Stimulated activated naive CD4-positive, alpha-beta T cell treated with Interleukin-2 at 50 U/mL for 16 hours (primary cell): ENCODE data around the gene NR6A1.

ENCODE experiments used
- DNase-seq: peaks from one replicate; lab custom pipeline; 2025; lab: John Stamatoyannopoulos, UW

Gene NR6A1

DNA sequence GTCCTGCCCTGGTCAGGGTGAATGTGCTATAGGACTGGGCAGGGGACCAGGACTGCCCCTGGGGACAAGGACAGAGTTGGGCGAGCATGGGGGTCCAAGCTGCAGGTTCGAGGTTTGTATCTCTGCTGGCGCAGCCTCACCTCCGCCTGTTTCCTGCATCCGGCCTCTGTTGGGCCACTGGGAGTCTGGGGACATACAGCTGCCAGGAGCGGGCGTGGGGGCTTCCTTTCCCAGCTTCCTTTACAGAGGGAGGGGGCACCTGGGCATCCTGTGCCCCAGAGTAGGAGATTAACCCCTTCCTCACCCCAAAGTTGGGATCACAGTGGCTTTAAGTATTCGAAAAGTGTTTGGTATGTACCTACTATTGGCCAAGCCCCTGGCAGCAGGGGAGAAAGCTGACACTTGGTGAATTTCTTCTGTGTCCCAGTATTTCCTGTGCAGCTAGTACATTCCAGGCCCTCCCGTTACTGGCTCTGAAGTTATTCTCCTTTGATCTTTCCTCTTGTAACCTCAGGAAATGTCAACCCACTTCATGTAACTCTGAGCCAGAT lies 24.8 kb upstream of the NR6A1 start:
- no peak for DNase-seq

DNA sequence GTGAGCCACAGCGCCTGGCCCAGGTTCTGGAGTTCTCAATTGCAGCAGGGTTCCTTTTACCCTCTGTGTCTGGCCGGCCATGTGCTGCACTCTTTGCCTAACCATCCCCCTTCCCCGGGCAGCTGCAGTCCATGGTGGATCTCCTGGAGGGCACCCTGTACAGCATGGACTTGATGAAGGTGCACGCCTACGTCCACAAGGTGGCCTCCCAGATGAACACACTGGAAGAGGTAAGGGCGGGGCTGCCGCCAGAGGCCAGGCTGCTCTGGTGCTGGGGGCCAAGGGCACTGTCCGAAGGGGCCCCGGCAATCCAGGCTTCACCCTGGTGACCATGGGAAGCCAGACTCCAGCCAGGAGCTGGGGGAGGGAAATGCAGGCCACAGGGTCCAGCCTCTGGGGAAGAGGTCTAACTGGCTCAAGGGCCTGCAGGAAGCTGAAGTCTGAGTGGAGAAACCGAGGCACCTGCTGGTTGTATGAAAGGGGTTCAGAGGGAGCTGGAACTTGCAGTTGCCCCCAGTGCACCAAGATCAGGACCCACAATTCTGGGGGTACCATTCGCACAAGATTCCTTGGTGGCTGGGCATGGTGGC lies 23.9 kb upstream of the NR6A1 start:
- DNase-seq, result no peak

DNA sequence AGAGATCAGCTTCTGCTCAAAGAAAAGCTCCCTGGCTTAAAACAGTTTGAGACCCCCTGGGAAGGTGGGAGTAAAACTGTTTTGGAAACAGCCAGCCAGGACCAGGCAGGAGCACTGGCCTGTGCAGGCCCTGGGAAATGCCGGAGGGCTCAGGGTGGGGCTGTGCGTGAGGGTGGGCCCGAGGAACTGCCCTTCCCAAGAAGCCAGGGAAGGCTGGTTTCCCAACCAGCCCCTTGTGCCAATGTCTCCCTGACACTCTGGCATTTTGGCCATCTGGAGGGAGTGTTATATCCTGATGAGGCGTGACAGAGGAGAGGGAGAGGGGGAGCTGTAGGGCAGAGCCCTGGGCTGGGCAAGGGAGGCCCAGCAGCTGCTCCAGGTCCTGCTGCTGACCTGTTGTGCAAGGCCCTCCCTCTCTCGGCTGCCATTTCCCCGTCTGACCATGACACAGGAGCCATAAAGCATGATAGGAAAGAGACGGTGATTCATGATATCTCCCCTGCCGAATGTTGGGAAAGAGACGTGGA lies 22.0 kb upstream of the NR6A1 start:
- no peak for DNase-seq

DNA sequence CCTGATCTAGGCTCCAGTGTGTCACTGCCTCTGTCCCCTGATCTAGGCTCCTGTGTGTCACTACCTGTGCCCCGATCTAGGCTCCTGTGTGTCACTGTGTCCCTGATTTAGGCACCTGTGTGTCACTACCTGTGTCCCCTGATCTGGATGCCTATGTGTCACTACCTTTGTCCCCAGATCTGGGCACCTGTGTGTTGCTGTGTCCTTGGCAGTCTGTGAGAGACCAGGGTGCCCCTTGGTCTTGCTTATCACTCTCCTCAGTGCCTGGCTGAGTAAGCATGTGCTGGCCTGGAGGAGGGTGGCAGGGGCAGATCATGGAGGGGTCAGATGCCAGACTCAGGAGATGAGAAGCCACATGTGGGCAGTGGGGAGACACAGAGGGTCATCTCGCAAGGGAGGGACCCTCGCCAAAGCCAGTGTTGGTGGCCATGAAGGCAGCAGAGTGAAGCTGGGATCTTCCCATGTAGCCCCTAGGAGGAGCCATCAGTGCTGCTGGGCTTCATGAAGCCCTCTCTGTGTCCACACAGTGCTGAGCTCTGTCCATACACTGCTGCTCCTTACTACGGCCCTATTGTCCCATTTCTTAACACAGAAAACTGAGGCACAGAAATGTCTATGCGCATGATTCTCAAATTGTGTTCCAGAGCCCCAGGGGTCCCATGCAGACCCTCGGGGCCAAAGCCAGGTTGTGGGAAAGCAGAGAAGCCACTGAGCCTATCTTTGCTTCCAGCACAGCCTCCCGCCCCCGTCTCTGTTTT lies 21.3 kb upstream of the NR6A1 start:
- no peak for DNase-seq

DNA sequence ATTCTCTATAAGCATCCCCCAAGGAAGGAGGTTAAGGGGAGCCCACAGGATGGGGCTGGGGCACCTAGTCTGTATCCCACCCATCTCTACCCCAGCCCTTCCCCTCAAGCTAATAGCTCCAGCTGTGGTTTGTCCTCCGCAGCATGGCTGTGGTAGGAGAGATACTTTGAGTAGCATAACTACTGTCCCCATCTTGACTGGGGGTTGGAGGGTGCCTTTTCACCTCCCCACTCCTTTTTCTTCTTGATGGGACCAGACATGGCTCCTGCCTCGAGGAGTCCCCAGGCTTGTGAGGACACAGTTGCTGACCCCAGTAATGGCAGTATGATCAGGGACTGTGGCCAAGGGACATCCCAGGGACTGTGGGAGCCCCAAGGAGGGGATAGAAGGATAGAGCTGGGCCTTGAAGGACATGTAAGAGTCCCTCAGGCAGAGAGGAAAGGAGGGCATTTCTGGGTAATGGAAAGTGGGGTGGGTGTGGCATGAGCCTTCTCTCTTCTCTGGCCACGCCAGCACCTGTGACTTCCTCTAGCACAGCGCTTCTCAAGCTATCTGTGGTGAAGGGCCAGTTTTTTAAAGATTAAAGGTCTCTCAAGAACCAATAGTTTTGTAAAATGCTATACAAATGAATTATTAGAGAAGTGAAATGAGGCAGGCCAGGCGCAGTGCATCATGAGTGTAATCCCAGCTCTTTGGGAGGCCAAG lies 19.8 kb upstream of the NR6A1 start:
- no peak for DNase-seq

DNA sequence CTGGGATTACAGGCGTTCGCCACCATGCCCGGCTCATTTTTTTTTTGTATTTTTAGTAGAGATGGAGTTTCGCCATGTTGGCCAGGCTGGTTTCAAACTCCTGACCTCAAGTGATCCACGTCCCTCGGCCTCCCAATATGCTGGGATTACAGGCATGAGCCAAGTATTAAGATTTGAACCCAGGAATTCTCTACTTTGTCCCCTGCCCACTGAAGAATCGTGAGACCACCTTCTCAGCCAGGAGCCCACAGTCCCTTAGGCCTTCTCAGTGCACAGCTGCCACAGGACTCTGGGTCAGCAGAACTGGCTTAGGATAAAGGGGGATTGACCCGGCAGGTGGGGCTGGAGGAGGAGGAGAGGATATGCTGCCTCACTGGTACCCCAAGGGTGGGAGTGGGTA lies 19.2 kb upstream of the NR6A1 start:
- no peak for DNase-seq

DNA sequence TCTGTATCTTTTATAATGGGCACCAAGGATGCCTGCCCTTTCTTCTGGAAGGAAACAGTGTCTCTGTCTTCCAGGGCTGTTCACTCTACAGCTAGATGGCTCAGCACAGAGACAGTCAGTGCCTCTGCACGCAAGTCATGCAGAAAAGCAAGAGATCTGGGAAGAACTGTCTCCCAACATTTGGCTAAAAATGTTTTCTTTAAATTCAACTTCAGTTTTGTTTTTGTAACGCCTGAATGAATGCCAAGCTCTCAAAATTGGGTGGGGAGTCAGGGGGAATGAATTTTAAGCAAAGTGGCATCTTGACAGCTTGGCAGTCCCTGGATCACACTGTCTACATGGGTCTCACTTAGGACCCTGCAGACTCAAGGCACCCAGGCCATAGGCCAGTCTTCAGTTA lies 18.4 kb upstream of the NR6A1 start:
- DNase-seq, result no peak

DNA sequence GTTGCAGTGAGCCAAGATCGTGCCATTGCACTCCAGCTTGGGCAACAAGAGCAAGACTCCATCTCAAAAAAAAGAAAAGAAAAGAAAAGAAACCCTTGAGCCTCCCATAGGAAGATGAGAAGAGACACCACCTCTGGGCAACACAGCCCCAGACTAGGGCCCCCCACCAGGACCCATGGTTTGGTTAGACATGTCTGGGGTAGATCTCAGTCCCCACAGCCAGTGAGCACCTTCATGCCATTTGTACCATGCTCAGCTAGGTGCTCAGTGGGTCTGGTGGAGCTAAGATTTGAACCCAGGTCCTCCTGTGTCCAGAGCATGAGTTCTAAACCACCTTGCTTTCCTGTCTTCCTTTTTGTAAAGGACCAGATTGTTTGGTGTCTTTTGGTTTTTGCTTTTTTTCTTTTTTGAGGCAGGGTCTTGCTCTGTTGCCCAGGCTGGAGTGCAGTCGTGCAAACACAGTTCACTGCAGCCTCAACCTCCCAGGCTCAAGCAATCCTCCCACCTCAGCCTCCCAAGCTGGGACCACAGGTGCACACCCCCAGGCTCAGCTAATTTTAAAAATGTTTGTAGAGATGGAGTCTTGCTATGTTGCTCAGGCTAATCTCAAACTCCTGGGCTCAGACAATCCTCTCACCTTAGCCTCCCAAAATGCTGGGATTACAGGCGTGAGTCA lies 17.6 kb upstream of the NR6A1 start:
- no peak for DNase-seq

DNA sequence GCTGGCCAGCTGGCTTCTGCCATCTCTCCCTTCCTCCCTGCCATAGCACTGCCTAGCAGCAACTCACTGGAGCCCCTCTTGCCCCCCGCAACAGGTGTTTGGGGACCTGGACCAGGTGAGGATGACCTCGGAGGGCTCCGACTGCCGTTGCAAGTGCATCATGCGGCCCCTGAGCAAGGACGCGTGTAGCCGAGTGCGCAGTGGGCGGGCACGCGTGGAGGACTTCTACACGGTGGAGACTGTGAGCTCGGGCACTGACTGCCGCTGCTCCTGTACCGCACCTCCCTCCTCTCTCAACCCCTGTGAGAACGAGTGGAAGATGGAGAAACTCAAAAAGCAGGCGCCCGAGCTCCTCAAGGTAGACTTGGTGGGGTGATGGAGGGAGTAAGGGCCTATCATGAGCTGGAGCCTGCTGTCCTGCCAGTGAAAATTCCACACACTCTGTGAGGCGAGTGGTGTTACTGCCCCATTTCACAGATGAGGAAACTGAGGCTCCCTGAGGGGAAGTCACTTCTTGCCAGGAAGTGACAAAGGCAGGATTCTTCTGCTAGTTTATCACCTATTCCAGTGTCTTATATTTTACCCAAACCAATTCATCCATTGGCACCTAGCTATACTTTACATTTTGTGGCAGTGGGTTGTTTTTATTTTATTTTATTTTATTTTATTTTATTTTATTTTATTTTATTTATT lies 15.9 kb upstream of the NR6A1 start:
- no peak for DNase-seq

DNA sequence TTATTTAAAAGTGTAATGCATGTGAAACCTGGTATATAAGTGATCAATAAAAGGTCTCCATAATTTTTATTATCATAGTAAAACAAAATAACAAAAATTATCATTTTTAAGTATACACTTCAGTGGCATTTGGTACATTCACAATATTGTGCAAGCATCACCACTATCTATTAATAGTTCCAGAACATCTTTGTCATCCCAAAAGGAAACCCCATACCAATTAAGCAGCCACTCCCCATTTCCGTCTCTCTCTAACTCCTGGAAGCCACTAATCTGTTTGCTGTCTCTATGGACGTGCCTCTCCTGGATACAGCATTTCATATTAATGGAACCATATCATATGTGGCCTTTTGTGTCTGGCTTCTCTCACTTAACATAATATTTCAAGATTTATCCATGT lies 13.4 kb upstream of the NR6A1 start:
- DNase-seq, result no peak

DNA sequence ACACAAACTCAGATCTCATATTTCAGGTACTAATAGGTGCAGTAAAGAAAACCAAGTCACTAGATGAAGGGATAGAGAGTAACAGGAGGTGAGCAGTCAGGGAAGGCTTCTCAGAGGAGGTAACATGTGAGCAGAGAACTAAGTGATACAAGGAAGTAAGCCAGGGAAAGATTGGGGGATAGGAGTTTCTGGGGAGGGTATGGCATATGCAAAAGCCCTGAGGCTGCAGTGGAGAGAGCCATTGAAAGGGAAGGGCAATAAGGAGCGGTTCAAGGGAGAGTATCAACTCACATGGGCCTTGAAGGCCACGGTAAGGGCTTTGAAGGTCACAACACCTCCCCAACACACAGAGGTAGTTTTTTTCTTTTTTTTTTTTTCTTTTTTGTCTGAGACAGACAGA lies 12.7 kb upstream of the NR6A1 start:
- DNase-seq, result no peak

DNA sequence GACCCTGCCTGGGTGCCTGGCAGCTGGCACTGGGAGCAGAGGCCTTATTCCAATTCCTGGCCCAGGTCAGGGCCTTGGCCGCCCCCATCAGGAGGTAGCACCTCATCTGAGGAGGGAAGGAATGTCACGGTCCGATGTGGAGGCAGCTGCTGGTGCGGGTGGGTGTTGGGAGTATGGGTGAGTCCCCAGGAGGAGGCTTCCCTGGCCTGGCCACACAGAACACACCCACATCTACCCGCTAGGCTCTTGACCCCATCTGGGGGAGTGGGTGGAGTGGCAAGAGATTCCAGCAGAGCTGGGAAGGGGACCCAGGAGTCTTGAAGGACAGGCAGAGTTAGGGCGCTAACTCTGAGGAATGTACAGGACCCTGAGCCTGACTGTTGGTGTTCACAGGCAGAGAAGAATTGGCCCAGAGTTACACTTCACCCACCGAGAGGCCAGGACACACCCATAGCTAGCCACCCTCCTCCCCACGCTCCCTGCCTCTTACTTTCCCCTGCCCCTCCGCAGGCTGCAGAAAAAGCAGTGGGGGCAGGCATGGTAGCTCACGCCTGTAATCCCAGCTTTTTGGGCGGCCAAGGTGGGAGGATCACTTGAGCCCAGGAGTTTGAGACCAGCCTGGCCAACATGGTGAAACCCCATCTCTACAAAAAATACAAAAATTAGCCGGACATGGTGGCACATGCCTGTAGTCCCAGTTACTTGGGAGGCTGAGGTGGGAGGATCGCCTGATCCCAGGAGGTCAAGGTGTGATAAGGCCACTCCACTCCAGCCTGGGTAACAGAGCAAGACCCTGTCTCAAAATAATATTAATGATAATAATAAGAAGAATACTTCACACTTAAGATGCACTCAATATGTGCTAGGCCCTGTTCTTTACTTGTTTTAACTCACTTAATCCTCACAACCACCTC lies 11.8 kb upstream of the NR6A1 start:
- no peak for DNase-seq

DNA sequence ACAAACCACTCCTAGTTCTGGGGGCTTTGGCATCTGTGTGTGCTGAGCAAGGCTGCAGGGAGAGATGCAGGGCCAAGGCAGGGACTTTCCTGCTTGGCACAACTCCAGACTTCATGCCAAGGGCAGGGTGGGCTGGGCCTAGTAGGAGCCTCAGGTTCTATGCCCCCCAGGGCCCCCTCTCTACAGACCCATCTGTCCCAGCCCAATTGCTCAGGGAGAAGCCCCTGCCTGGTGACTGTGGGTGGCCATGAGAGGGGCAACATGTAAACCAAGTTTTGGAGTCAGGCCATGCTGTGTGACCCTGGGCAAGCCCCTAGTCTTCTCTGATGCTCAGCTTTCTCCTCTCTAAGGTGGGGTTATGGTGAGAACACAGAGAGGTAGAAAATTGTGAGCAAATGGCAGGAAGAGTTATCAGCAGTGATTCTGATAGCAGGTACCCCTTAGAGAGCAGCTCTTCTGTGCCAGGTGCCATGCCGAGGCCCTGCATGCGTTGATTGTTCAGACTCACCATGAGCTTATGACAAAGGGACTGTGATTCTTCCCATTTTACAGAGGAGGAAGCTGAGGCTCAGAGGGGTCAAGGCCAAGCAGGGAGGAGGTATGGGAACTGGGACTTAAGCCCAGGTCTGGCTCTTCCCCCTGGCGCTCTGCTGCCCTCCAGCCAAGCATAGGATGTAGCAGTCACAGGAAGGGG lies 11.0 kb upstream of the NR6A1 start:
- DNase-seq, result no peak

DNA sequence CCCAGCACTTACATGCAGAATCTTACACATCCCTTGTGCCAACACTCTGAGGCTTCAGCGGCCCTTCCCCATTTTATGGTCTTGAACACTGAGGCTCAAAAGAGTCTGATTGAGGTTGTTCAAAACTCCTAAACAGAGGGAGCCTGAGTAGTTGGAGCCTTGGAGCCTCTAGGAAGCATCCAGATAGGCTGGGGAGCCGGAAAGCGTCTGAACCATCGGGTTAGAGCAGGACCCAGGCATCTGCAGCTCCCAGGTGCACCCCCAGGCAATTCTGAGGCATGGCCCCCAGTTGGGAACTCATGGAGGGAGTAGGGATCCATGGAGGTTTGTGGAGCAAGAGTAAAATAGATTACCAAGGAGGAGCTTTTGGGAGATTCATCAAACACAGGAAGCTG lies 9.6 kb upstream of the NR6A1 start:
- no peak for DNase-seq

DNA sequence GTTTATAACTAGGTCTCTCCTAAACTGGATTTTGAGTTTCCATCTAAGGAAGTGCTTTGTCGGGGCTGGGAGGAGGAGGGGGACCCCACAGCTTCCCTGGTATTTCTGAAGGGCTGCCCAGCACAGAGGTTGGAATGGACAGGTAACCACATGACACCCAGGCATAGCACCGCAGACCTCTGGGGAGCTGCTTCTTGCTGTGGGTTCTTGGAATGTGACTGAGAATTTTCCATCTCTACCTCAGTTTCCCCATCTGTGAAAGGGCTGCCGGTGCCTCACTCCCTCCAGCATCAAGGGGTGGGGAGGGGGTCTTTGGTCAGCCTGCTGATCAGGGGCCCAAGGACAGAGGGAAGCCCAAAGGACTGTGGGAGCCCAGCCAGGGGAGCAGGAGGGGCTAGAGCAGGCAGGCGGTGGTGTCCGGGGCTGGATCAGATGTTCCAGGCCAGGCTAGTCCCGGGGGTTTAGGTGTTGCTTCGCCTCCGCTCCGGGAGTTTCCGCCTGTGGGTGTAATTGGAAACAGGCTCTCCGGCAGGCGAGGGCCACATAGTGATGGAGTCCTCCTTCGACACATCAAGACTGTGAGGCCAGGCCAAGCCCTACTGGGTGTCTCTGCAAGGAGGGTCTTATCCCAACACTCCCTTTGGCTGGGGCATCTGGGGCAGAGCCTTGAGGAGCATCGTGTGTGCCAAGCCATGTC lies 9.1 kb upstream of the NR6A1 start:
- no peak for DNase-seq

DNA sequence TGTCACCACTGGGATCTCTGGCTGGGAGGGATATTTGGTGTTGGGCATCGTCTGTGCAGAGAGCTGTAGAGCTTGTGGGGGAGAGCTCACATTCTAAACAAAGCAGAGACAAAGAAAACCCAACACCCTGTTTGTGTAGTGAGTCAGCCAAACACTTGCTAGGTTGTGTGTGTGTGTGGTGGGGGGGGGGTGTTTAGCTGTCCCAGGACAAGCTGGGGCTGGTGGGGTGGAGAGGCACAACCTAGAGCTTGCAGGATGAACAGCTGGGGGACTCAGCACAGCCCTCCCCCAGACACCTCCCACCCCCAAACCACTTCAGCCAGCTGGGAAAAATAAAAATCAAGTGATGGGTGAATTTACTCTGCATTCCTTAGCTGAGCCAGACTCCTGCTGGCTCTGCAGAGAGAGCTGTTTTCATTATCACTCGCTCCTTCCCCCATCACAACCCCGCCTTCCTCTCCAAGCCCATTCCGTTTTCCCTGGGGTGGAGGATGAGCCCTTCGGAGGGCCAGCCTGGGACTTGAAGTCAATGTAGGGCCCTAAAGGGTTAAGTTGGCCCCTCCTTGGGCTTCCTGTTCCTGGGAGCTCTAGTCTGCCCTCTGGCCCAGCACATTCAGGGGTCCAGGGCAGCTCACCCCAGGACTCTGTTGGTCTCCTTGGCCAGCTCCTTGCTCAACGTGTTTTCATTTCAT lies 8.4 kb upstream of the NR6A1 start:
- no peak for DNase-seq

DNA sequence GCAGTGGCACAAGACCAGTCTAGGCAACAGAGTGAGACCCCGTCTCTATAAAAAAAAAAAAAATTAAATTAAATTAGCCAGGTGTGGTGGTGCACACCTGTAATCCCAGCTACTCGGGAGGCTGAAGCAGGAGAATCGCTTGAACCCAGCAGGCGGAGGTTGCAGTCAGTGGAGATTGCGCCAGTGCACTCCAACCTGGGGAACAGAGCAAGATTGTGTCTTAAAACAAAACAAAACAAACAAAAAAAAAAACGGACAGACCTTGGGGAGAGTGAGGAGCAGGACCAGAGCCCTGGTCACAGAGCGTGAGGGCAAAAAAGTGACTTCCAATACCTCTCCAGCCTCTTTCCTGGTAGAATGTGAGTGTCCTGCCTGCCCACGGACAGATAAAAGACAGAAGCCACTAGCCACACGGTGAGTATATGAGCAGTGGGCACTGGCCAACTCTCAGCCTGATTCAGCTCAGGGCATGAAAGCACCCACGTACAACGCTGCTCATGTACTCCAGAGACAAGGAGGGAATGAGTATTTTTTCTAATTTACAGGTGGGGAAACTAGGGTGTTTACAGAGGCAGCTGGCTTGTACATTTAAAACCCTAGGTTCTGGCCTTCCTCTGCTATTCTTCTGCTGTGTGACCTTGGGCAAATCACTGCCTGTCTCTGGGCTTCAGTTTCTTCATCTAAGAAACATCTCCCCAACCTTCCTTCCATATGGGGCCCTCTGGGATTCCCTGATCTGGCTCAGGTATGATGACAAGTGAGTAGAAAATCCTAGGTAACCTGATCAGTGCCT lies 7.7 kb upstream of the NR6A1 start:
- DNase-seq, result no peak
